Keratinocyte (primary cell): ENCODE measurements around the gene LPCAT1. TPM values are rescaled to one million over a fixed set of nuclear protein-coding genes. Genes with fewer than 3 reads are reported as not detected.

Experiments
- DNase-seq: peaks from one replicate; pipeline ENCODE4 v3.0.0-alpha.2; 2011; ENCODE audit warnings: low read depth, missing footprints, low spot score
- FAIRE-seq: peaks from 2 replicates; lab custom pipeline; 2011; peaks lifted over from hg19 to GRCh38; lab: Jason Lieb, UNC
- H2AFZ ChIP-seq: 2 replicates; pipeline ENCODE4 v1.6.0; 2012; ENCODE audit warnings: low read length, control low read depth, inconsistent platforms; ENCODE audit not compliant: control insufficient read depth
- H3K27ac ChIP-seq: 2 replicates; pipeline ENCODE4 v1.5.1; 2011; ENCODE audit warnings: low read length; ENCODE audit not compliant: control insufficient read depth, insufficient read depth
- H3K27me3 ChIP-seq: 3 replicates; pipeline ENCODE4 v1.6.0; 2011; ENCODE audit warnings: low read length; ENCODE audit not compliant: control insufficient read depth, insufficient read depth; ENCODE audit errors: extremely low read depth
- H3K36me3 ChIP-seq, 2 experiments: 2 replicates in 1 of 2; 3 replicates in 1 of 2; pipeline ENCODE4 v1.5.1; 2011; ENCODE audit warnings: low read length in 2 of 2, mild to moderate bottlenecking in 1 of 2; ENCODE audit not compliant: control insufficient read depth in 2 of 2, insufficient read depth in 2 of 2; ENCODE audit errors: extremely low read depth in 1 of 2
- H3K4me1 ChIP-seq: 3 replicates; pipeline ENCODE4 v1.5.1; 2011; ENCODE audit warnings: low read length; ENCODE audit not compliant: control insufficient read depth, insufficient read depth; ENCODE audit errors: extremely low read depth
- H3K4me2 ChIP-seq: 3 replicates; pipeline ENCODE4 v1.6.0; 2011; ENCODE audit warnings: low read depth, low read length; ENCODE audit not compliant: control insufficient read depth, insufficient read depth; ENCODE audit errors: extremely low read depth
- H3K4me3 ChIP-seq, 3 experiments: fragments of 200-600 bp in 1 of 3; sonication (generic) in 1 of 3; 2 replicates in 2 of 3; 3 replicates in 1 of 3; pipeline ENCODE4 v1.5.1; 2011 to 2016; ENCODE audit warnings: low read length in 3 of 3, mild to moderate bottlenecking in 3 of 3, control low read depth in 2 of 3, inconsistent platforms in 1 of 3, low read depth in 1 of 3, mixed read lengths in 1 of 3, mixed run types in 1 of 3, moderate library complexity in 1 of 3; ENCODE audit not compliant: control insufficient read depth in 2 of 3, insufficient read depth in 2 of 3; ENCODE audit errors: extremely low read depth in 1 of 3
- H3K79me2 ChIP-seq: 2 replicates; pipeline ENCODE4 v1.6.0; 2012; ENCODE audit warnings: low read length; ENCODE audit not compliant: control insufficient read depth, insufficient read depth
- H3K9ac ChIP-seq: 3 replicates; pipeline ENCODE4 v1.6.0; 2011; ENCODE audit warnings: low read length; ENCODE audit not compliant: control insufficient read depth, insufficient read depth; ENCODE audit errors: extremely low read depth
- H3K9me1 ChIP-seq: 3 replicates; pipeline ENCODE4 v1.6.0; 2011; ENCODE audit warnings: low read length; ENCODE audit not compliant: control insufficient read depth, insufficient read depth; ENCODE audit errors: extremely low read depth
- H3K9me3 ChIP-seq: 2 replicates; pipeline ENCODE4 v1.5.1; 2012; ENCODE audit warnings: low read depth, low read length; ENCODE audit not compliant: control insufficient read depth
- H4K20me1 ChIP-seq: 3 replicates; pipeline ENCODE4 v1.6.0; 2011; ENCODE audit warnings: low read length; ENCODE audit not compliant: control insufficient read depth, insufficient read depth; ENCODE audit errors: extremely low read depth
- EZH2 ChIP-seq: IDR thresholded peaks from one replicate; pipeline ENCODE4 v1.6.1; 2012; ENCODE audit warnings: inconsistent platforms, mild to moderate bottlenecking, low read length, moderate library complexity
- dilution Hi-C: fragments of 300-500 bp; cut with MboI; formaldehyde crosslinking; loops from one replicate; pipeline ENCODE4 v1.7.0; 2020; ENCODE audit warnings: low sequenced_read_pairs; ENCODE audit not compliant: extremely low pct_ligation_motif_present
- polyA plus RNA-seq, 5 experiments: library from polyadenylated mRNA; depleted of rRNA in 3 of 5; stranded (reverse) in 3 of 5; stranded (forward) in 1 of 5; unstranded in 1 of 5; fragments of >200 nt; gene quantifications; 1 replicate in 1 of 5; 2 replicates in 3 of 5; 3 replicates in 1 of 5; pipeline versions ENCODE4 v1.2.1 to v1.2.3, GENCODE V29; 2011 to 2012; ENCODE audit warnings: missing spikeins in 2 of 5, low read depth in 1 of 5, low replicate concordance in 1 of 5
- TF ChIP-seq, protein P1 (sequence below), 3 experiments: IDR thresholded peaks in 1 of 3; conservative IDR thresholded peaks in 1 of 3; optimal IDR thresholded peaks in 1 of 3; 2 replicates in 2 of 3; 3 replicates in 1 of 3; pipeline versions ENCODE3 to v1.5.1; 2011; ENCODE audit warnings: low read length in 3 of 3, mild to moderate bottlenecking in 3 of 3, moderate library complexity in 2 of 3, control low read depth in 1 of 3, inconsistent platforms in 1 of 3; ENCODE audit not compliant: insufficient read depth in 2 of 3; ENCODE audit errors: extremely low read depth in 1 of 3

The LPCAT1 gene
- polyA plus RNA-seq, 1 donor (not counting 4 experiments of a cell fraction or from before 2014, with no cell fraction given) = 32.9 TPM

DNA sequence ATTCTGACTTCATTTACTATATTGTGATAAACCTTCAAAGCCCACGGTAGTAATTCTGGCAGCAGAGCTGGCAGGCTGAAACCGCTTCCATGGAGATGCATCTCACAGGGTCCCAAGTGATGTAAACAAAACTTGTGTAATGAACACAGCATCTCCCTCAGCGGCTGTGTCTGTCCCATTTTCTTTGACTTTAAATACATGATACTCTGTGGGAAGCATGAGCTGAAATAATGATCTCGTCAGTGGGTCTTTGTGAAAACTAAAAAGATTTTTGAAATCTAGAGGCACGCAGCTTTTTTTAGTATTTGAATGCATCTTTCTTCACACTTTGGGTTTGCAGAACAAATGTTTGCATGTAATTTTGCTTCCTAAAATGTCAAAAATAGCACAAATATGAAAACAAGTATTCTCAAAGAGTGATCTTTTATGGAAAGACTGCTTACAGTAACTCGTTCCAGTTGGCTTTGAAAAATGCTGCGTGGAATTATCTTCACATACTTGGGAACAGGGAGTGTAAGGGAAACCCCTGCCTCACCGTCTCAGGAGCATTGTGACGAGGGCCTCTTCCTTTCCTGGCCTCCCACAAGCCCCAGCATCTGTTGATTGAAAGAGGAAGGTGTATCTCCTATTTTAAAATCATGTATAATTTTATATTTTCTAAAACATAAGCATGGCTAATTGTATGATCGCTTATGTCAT, 18.1 kb upstream of the LPCAT1 start:
- Histone ChIP-seq H2AFZ (no peak overlapping the region), H3K9me1 (no peaks in the 10 kb centered on the region), H3K4me2 (no peak overlapping the region), H3K79me2 (no peaks in the 10 kb centered on the region), H4K20me1 (no peaks in the 10 kb centered on the region), H3K4me1 (peaks cover 2% of the 10 kb centered on the region), H3K9me3 (no peaks in the 10 kb centered on the region), H3K27me3 (no peaks in the 10 kb centered on the region), H3K4me3 (no peak overlapping the region), H3K27ac (no peak overlapping the region), H3K36me3 (no peaks in the 10 kb centered on the region), H3K9ac (no peak overlapping the region)
- no peak for TF ChIP-seq EZH2
- TF ChIP-seq, protein P1, sequence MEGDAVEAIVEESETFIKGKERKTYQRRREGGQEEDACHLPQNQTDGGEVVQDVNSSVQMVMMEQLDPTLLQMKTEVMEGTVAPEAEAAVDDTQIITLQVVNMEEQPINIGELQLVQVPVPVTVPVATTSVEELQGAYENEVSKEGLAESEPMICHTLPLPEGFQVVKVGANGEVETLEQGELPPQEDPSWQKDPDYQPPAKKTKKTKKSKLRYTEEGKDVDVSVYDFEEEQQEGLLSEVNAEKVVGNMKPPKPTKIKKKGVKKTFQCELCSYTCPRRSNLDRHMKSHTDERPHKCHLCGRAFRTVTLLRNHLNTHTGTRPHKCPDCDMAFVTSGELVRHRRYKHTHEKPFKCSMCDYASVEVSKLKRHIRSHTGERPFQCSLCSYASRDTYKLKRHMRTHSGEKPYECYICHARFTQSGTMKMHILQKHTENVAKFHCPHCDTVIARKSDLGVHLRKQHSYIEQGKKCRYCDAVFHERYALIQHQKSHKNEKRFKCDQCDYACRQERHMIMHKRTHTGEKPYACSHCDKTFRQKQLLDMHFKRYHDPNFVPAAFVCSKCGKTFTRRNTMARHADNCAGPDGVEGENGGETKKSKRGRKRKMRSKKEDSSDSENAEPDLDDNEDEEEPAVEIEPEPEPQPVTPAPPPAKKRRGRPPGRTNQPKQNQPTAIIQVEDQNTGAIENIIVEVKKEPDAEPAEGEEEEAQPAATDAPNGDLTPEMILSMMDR (optimal IDR thresholded peaks at IDR 0.05 in 1 of 3, IDR thresholded peaks at IDR 0.05 in 1 of 3, conservative IDR thresholded peaks at IDR 0.05 in 1 of 3; ENCODE audit: extremely low read depth in 1 of 3, insufficient read depth in 2 of 3, low read length in 3 of 3) = no peak
- DNase-seq = no peak
- dilution Hi-C loops = no loop called here
- no peak for FAIRE-seq

DNA sequence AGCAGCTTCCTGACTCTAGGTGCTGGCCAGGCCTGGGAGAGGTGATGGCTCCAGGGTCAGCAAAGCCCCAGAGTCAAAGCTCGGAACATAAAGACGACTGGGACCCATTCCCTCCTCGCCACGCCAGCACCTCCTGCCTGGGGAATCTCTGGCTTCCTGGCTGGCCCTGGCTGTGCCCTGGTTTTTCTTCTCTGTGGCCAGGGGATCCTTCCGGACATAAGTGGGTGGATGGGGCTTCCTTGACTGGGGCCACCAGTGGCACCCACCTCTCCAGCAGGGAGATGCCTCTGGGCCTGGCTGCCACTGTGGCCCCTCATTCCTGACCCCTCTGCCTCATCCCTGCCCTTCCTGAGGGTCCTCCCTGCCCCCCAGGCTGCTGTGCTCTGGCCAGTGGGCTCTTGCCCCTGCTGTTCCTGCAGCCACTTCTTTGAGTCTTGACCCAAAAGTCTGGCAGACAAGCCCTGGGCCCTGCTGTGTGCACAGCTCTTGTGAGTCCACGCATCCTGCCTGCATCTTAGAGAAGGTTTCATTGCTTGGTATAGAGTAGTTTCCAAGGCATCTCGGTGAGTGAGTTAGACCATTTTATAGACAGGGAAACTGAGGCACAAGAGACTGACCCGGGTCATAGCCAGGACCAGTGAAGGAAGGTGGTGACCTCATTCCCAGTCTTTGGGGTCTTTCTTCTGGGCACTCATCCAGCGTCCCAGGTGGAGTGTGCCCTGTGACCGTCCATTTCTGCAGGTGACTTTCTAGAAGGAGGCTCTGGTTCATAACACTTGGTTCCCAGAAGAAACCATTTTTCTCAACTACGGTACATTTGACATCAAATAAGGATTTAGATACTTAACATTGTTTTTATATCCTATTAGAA, 17.3 kb upstream of the LPCAT1 start:
- no peaks in the 10 kb centered on the region for H3K36me3 ChIP-seq
- no peaks in the 10 kb centered on the region for H3K9me1 ChIP-seq
- no peaks in the 10 kb centered on the region for H4K20me1 ChIP-seq
- no peaks in the 10 kb centered on the region for H3K27me3 ChIP-seq
- no peak overlapping the region for H3K9ac ChIP-seq
- H2AFZ ChIP-seq = no peak overlapping the region
- H3K27ac ChIP-seq = no peak overlapping the region
- dilution Hi-C loops = no loop called here
- H3K79me2 ChIP-seq = no peaks in the 10 kb centered on the region
- no peak overlapping the region for H3K4me2 ChIP-seq
- H3K4me3 ChIP-seq = no peak overlapping the region
- DNase-seq = no peak
- FAIRE-seq = no peak
- TF ChIP-seq EZH2 = no peak
- TF ChIP-seq, protein P1 (optimal IDR thresholded peaks at IDR 0.05 in 1 of 3, IDR thresholded peaks at IDR 0.05 in 1 of 3, conservative IDR thresholded peaks at IDR 0.05 in 1 of 3; ENCODE audit: extremely low read depth in 1 of 3, insufficient read depth in 2 of 3, low read length in 3 of 3) = no peak
- H3K9me3 ChIP-seq = no peaks in the 10 kb centered on the region
- H3K4me1 ChIP-seq = peaks cover 10% of the 10 kb centered on the region
